Vagina (tissue), 2 donors: Measurements from ENCODE around the gene ADAMTS14. TPM values are rescaled to one million over a fixed set of nuclear protein-coding genes. Genes with fewer than 3 reads are reported as not detected.

Experiments
- DNase-seq, 2 donors: peaks; one replicate each; pipeline ENCODE4 v3.0.0-alpha.2; 2017; ENCODE audit errors: extremely low spot score in 2 of 2
- H3K27ac ChIP-seq: fragments of 200-600 bp; sonication (generic); one replicate; pipeline ENCODE4 v1.5.1; 2019
- H3K27me3 ChIP-seq: fragments of 200-600 bp; sonication (generic); one replicate; pipeline ENCODE4 v1.5.1; 2019
- H3K36me3 ChIP-seq, 2 donors: fragments of 200-600 bp; sonication (generic); one replicate each; pipeline ENCODE4 v1.5.1; 2017 to 2019
- H3K4me1 ChIP-seq: fragments of 200-600 bp; sonication (generic); one replicate; pipeline ENCODE4 v1.5.1; 2019
- H3K4me3 ChIP-seq, 2 donors: fragments of 200-600 bp; sonication (generic); 1 replicate in 1 of 2; 2 replicates in 1 of 2; pipeline ENCODE4 v1.5.1; 2016 to 2019
- H3K9me3 ChIP-seq: fragments of 200-600 bp; sonication (generic); one replicate; pipeline ENCODE4 v1.5.1; 2019
- CTCF ChIP-seq, 3 experiments: fragments of 450-650 bp in 2 of 3; fragments of 200-600 bp in 1 of 3; sonication (generic) in 1 of 3; IDR thresholded peaks; one replicate each; pipeline ENCODE4 v1.5.1; 2017 to 2019; ENCODE audit warnings: antibody characterized with exemption in 3 of 3, mild to moderate bottlenecking in 2 of 3, moderate library complexity in 2 of 3
- POLR2A ChIP-seq, 2 donors: fragments of 450-650 bp; IDR thresholded peaks; one replicate each; pipeline ENCODE4 v1.6.1; 2017; ENCODE audit warnings: antibody characterized with exemption in 2 of 2, mild to moderate bottlenecking in 2 of 2, moderate library complexity in 2 of 2
- POLR2AphosphoS5 ChIP-seq, 2 donors: sonication (generic); formaldehyde crosslinking; IDR thresholded peaks; one replicate each; pipeline ENCODE4 v1.9.0; 2017; ENCODE audit warnings: antibody characterized with exemption in 2 of 2, mild to moderate bottlenecking in 2 of 2, low read depth in 1 of 2; ENCODE audit not compliant: insufficient read depth in 1 of 2
- intact Hi-C: fragments of 100-400 bp; cut with DNase I; formaldehyde crosslinking; loops from one replicate; pipeline ENCODE4 v1.15.1; 2023
- total RNA-seq: library from RNA; depleted of rRNA; stranded (reverse); fragments of >200 nt; gene quantifications from one replicate; pipeline ENCODE4 v1.2.3, GENCODE V29; 2016

ADAMTS14 gene
- total RNA-seq, 1 donor from 2014 or later, result not detected

- Histone ChIP-seq H3K27ac (no peak overlapping the region), H3K27me3 (no peaks in the 10 kb centered on the region), H3K36me3 (no peaks in the 10 kb centered on the region), H3K4me1 (no peaks in the 10 kb centered on the region), H3K4me3 (no peak overlapping the region), H3K9me3 (no peaks in the 10 kb centered on the region)
- DNase-seq, result no peak
- intact Hi-C loops, result no loop called here
- TF ChIP-seq POLR2A (IDR thresholded peaks at IDR 0.05), result no peak
- no peak for TF ChIP-seq CTCF (IDR thresholded peaks at IDR 0.05)
- no peak for TF ChIP-seq POLR2AphosphoS5 (IDR thresholded peaks at IDR 0.05; ENCODE audit: insufficient read depth in 1 of 2, low read depth in 1 of 2)
Measured at GRCh38 chr10:70702190-70702763, 30.0 kb downstream of the ADAMTS14 start.

- no peaks in the 10 kb centered on the region for H3K4me1 ChIP-seq
- intact Hi-C loops, result no loop called here
- no peak for TF ChIP-seq POLR2A (IDR thresholded peaks at IDR 0.05)
- no peak for TF ChIP-seq POLR2AphosphoS5 (IDR thresholded peaks at IDR 0.05; ENCODE audit: insufficient read depth in 1 of 2, low read depth in 1 of 2)
- TF ChIP-seq CTCF (IDR thresholded peaks at IDR 0.05), result no peak
- no peaks in the 10 kb centered on the region for H3K9me3 ChIP-seq
- H3K27me3 ChIP-seq, result no peaks in the 10 kb centered on the region
- no peaks in the 10 kb centered on the region for H3K36me3 ChIP-seq
- H3K4me3 ChIP-seq, result no peak overlapping the region
- no peak for DNase-seq
- no peak overlapping the region for H3K27ac ChIP-seq
Measured at GRCh38 chr10:70704211-70704610, 31.9 kb downstream of the ADAMTS14 start.

GRCh38 chr10:70705121-70705861 is 33.0 kb downstream of the ADAMTS14 start:
- no peak for DNase-seq
- no peaks in the 10 kb centered on the region for H3K36me3 ChIP-seq
- H3K27ac ChIP-seq, result no peak overlapping the region
- TF ChIP-seq POLR2AphosphoS5 (IDR thresholded peaks at IDR 0.05; ENCODE audit: insufficient read depth in 1 of 2, low read depth in 1 of 2), result no peak
- no peak for TF ChIP-seq CTCF (IDR thresholded peaks at IDR 0.05)
- TF ChIP-seq POLR2A (IDR thresholded peaks at IDR 0.05), result no peak
- no peaks in the 10 kb centered on the region for H3K27me3 ChIP-seq
- intact Hi-C loops, result no loop called here
- no peak overlapping the region for H3K4me3 ChIP-seq
- no peaks in the 10 kb centered on the region for H3K9me3 ChIP-seq
- H3K4me1 ChIP-seq, result no peaks in the 10 kb centered on the region

- no peak for DNase-seq
- H3K36me3 ChIP-seq, result no peaks in the 10 kb centered on the region
- H3K4me3 ChIP-seq, result no peak overlapping the region
- intact Hi-C loops, result no loop called here
- H3K27ac ChIP-seq, result no peak overlapping the region
- no peaks in the 10 kb centered on the region for H3K9me3 ChIP-seq
- no peaks in the 10 kb centered on the region for H3K4me1 ChIP-seq
- no peaks in the 10 kb centered on the region for H3K27me3 ChIP-seq
- TF ChIP-seq POLR2A (IDR thresholded peaks at IDR 0.05) (no peak), POLR2AphosphoS5 (IDR thresholded peaks at IDR 0.05; ENCODE audit: insufficient read depth in 1 of 2, low read depth in 1 of 2) (no peak), CTCF (IDR thresholded peaks at IDR 0.05) (no peak)
Measured at GRCh38 chr10:70711177-70711576, 38.9 kb downstream of the ADAMTS14 start.

GRCh38 chr10:70711911-70712310 is 39.6 kb downstream of the ADAMTS14 start:
- TF ChIP-seq POLR2A (IDR thresholded peaks at IDR 0.05), result no peak
- TF ChIP-seq CTCF (IDR thresholded peaks at IDR 0.05), result no peak
- TF ChIP-seq POLR2AphosphoS5 (IDR thresholded peaks at IDR 0.05; ENCODE audit: insufficient read depth in 1 of 2, low read depth in 1 of 2), result no peak
- Histone ChIP-seq H3K36me3 (no peaks in the 10 kb centered on the region), H3K4me3 (no peak overlapping the region), H3K27me3 (no peaks in the 10 kb centered on the region), H3K4me1 (no peaks in the 10 kb centered on the region), H3K9me3 (no peaks in the 10 kb centered on the region), H3K27ac (no peak overlapping the region)
- intact Hi-C loops, result no loop called here
- DNase-seq, result no peak
